Amniotic epithelial cell (primary cell): ENCODE data around the gene PAFAH1B2.
"Not testable (repeated sequence)": the region's sequence is repeated elsewhere in the genome, so short reads cannot be mapped to it uniquely, and the experiment has no call there.

Source experiments
- DNase-seq: peaks from one replicate; pipeline ENCODE4 v3.0.0-alpha.2; 2010; ENCODE audit warnings: low read depth

Gene PAFAH1B2

DNA sequence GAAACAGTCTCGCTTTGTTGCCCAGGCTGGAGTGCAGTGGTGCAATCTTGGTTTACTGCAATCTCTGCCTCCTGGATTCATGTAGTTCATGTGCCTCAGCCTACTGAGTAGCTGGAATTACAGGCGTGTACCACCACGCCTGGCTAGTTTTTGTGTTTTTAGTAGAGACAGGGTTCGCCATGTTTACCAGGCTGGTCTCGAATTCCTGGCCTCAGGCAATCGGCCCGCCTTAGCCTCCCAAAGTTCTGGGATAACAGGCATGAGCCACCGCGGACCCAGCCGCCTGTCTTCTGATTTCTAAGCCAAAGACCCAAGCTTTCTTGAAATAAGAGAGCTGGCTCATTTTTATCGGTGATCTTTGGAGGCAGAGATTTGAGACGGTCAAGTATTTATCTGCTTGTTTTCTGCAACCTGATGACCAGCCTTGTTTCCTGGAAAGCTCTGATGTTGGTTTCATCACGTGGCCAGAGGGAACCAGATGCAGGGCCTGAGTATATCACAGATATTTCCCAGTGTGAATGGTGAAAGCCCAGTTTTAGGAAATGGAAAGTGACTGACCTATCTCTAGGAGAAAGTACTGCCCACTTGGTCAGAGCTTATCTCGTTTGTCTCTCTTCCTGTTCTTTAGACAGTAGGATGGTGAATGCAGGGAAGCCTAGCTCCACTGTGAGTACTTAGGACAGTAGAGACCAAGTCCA, 28.8 kb downstream of the PAFAH1B2 start:
- peak; percentile 90 for DNase-seq

DNA sequence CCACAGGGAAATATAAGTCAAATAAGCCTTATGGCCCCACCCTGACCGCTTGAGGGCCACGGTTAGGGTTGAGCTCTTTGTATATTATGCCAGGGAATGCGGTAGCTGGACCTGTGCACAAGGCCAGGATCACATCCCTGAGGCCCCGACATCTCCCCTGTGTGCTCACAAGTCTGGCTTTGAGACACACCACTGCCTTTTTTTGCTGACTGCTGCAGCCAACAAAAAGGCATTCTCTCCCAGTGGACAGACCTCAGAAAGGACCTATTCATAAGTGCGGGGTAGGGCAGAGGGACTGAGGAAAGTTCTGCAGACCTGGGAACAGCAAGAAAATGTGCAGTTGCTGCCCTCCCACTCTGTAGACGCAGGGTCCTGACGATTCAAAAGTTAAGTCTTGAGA, 31.0 kb downstream of the PAFAH1B2 start:
- no peak for DNase-seq

- peak; percentile 42 for DNase-seq
These were observed 31.7 kb downstream of the PAFAH1B2 start for GRCh38 chr11:117175781-117176180.

GRCh38 chr11:117176186-117176585, 32.1 kb downstream of the PAFAH1B2 start:
- no peak for DNase-seq

GRCh38 chr11:117177534-117178209, 33.6 kb downstream of the PAFAH1B2 start:
- no peak for DNase-seq

- peak; percentile 91 for DNase-seq
These were observed 34.3 kb downstream of the PAFAH1B2 start, which contains the start of gene SIDT2 for GRCh38 chr11:117178210-117179034. Gene SIDT2 (plus strand): TSS chr11:117178743. CDS start chr11:117179264, 521 bp downstream.

GRCh38 chr11:117179048-117179999, 35.2 kb downstream of the PAFAH1B2 start:
- DNase-seq = no peak

DNA sequence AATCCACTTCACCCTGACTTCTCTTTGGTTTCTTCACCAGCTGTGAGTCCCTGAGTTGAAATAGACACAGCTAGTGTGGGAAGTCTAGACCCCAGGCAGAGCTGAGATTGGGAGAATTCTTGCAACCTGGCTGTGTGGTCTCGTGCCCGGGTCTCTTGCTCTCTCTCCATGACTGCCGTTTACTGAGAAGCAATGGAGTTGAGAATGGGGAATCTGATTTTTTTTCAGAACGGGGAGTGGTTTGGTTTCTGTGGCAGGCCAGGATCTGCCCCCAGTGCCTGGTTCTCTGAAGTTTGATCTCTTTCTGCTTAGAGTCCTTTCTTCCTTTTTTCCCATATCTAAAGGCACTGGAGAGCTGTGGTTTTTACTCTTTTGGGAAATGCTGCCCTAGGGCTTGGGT, 35.9 kb downstream of the PAFAH1B2 start:
- DNase-seq = no peak

DNA sequence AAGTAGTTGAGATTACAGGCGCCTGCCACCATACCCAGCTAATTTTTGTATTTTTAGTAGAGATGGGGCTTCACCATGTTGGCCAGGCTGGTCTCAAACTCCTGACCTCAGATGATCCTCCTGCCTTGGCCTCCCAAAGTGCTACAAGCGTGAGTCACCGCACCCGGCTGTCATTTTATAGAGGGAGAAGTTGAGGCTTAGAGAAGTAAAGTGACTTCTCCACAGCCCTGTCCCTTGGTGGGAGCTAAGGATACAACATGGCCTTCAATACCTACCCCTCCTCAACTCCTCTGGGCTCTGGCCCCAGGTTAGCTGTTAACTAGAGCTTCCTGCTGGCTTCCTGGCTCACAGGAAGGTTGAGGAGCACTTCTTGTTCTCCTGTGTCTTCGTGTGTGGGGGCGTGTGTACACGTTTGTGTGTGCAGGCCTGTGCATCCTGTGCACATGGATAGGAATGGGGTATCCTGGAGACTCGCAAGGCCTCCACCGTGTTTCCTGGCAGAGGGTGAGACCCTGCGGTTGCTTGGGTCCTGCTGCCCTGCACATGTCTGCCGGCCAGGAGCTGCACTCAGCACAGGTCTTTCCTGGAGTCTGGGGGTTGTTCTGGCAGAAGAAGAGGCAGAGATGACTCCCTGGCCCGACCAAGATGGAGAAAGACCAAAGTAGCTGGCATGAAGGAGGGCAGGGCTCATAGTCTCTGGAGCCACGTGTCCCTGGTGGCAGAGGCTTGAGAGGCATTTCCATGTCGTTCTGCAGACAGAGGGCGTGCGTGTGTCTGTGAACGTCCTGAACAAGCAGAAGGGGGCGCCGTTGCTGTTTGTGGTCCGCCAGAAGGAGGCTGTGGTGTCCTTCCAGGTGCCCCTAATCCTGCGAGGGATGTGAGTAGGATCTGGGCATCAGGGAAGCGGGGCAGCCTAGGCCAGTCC, 36.8 kb downstream of the PAFAH1B2 start:
- peak; percentile 83 for DNase-seq

- DNase-seq = no peak
These were observed 37.8 kb downstream of the PAFAH1B2 start for GRCh38 chr11:117181586-117182550.

DNA sequence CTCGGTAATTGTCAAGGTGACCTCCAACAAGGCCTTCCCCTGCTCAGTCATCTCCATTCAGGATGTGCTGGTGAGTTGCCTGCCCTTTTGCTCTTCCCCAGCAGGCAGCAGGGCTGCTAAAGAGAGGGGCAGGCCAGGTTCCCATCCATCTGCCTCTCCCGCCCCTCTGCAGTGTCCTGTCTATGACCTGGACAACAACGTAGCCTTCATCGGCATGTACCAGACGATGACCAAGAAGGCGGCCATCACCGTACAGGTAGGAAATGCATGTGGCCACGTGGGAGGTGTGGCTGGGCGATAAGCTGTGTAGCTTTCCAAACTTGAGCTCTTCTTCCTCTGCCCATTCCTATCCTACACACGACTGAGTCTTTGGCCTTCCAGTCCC, 38.5 kb downstream of the PAFAH1B2 start:
- DNase-seq = no peak

DNA sequence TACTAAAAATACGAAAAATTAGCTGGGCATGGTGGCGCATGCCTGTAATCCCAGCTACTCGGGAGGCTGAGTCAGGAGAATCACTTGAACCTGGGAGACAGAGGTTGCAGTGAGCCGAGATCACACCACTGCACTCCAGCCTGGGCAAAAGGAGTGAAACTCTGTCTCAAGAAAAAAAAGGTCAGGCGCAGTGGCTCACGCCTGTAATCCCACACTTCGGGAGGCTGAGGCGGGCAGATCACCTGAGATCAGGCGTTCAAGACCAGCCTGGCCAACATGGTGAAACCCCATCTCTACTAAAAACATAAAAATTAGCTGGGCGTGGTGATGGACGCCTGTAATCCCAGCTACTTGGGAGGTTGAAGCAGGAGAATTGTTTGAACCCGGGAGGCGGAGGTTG, 39.1 kb downstream of the PAFAH1B2 start:
- DNase-seq = not testable (repeated sequence)

GRCh38 chr11:117183724-117184349, 39.8 kb downstream of the PAFAH1B2 start:
- DNase-seq = no peak

DNA sequence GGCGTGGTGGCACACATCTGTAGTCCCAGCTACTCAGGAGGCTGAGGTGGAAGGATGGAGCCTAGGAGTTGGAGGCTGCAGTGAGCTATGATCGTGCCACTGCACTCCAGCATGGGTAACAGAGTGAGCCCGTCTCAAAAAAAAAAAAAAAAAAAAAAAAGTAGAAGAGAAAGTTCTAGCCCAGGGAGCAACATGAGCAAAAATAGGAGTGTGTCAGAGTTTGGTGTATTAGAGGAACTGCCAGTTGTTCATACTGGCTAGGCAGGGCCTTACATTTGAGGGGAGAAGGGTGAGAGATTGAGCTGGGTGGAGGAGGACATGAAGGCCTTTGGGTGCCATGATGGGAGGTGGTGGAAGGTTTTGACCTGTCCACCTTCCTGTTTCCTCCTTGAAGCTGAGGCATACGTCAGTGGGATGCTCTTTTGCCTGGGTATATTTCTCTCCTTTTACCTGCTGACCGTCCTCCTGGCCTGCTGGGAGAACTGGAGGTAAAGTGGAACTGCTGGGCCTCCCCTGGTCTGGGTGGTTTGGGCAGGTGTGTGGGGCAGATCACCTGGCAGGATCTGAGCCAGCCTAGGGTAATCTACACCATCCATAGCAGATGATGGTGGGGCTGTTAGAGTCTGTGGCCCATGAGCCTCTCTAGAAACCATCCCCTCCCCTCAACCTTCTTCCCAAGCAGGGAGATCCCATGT, 41.8 kb downstream of the PAFAH1B2 start:
- DNase-seq = no peak

DNA sequence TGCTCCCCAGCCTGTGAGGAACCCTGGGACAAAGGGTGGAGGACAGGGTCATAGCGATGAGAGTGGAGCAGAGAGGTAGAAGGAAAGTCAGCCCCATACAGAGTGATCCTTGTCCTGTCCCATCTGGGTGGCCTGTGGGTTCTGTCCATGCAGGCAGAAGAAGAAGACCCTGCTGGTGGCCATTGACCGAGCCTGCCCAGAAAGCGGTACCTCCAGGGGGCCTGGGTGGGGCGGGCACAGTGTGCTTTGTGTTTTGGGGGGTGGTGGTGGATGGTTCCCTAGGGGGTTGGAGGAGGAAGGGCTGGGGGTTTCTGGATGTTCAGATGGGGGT, 42.3 kb downstream of the PAFAH1B2 start:
- DNase-seq = no peak

GRCh38 chr11:117187007-117187406, 42.9 kb downstream of the PAFAH1B2 start:
- no peak for DNase-seq

GRCh38 chr11:117187428-117187798, 43.3 kb downstream of the PAFAH1B2 start:
- no peak for DNase-seq

GRCh38 chr11:117187799-117188481, 43.9 kb downstream of the PAFAH1B2 start:
- DNase-seq = no peak
